Caco-2 (cell line): ENCODE data around the gene PRKAR1B. TPM values are rescaled to one million over a fixed set of nuclear protein-coding genes. Genes with fewer than 3 reads are reported as not detected.

Experiments used
- BruUV-seq: library from RNA; stranded (reverse); fragments of 400-500 nt; replicated peaks from 2 replicates; lab custom pipeline; 2021; lab: Mats Ljungman, UMichigan
- CTCF ChIA-PET: fragments of 300-600 bp; sonication (Branson Sonifier 250); formaldehyde crosslinking; loops from one replicate; lab custom pipeline; 2022; ENCODE audit warnings: antibody characterized with exemption; lab: Charles Lee
- POLR2A ChIA-PET: fragments of 300-600 bp; sonication (Branson Sonifier 250); formaldehyde crosslinking; loops from one replicate; lab custom pipeline; 2022; ENCODE audit warnings: antibody characterized with exemption; lab: Charles Lee
- DNase-seq, 2 experiments: peaks; one replicate each; pipeline versions ENCODE4 v3.0.0 to v3.0.0-alpha.2; 2020 to 2022
- H3K27me3 ChIP-seq: replicated peaks from 2 replicates; pipeline ENCODE4 v1.6.0; 2011; ENCODE audit warnings: low read length; ENCODE audit not compliant: control insufficient read depth, insufficient read depth
- H3K36me3 ChIP-seq: 2 replicates; pipeline ENCODE4 v1.5.1; 2011; ENCODE audit warnings: low read length; ENCODE audit not compliant: control insufficient read depth, insufficient read depth
- H3K4me1 ChIP-seq: fragments of 250-450 bp; sonication (Bioruptor Pico); 2 replicates; pipeline ENCODE4 v1.5.1; 2020; ENCODE audit warnings: mild to moderate bottlenecking
- H3K4me3 ChIP-seq: 2 replicates; pipeline ENCODE4 v1.5.1; 2011; ENCODE audit warnings: low read depth, mild to moderate bottlenecking, control low read depth, low read length
- H3K9me3 ChIP-seq: fragments of 250-450 bp; sonication (Bioruptor Pico); 2 replicates; pipeline ENCODE4 v1.5.1; 2020; ENCODE audit warnings: mild to moderate bottlenecking, moderate library complexity
- H3K27ac Mint-ChIP-seq: one replicate; pipeline ENCODE4 v1.8.0; 2022; ENCODE audit warnings: mixed read lengths; ENCODE audit not compliant: unreplicated experiment
- H3K27me3 Mint-ChIP-seq: one replicate; pipeline ENCODE4 v1.8.0; 2022; ENCODE audit warnings: mixed read lengths; ENCODE audit not compliant: insufficient read depth, unreplicated experiment
- H3K36me3 Mint-ChIP-seq: one replicate; pipeline ENCODE4 v1.8.0; 2022; ENCODE audit warnings: mild to moderate bottlenecking, mixed read lengths; ENCODE audit not compliant: insufficient read depth, unreplicated experiment
- H3K4me1 Mint-ChIP-seq: one replicate; pipeline ENCODE4 v1.8.0; 2022; ENCODE audit warnings: low read depth, mixed read lengths; ENCODE audit not compliant: unreplicated experiment
- H3K4me3 Mint-ChIP-seq: one replicate; pipeline ENCODE4 v1.8.0; 2022; ENCODE audit warnings: mild to moderate bottlenecking, moderate library complexity, mixed read lengths; ENCODE audit not compliant: unreplicated experiment
- H3K9me3 Mint-ChIP-seq: one replicate; pipeline ENCODE4 v1.8.0; 2022; ENCODE audit warnings: mixed read lengths; ENCODE audit not compliant: unreplicated experiment
- intact Hi-C: fragments of 100-400 bp; cut with micrococcal nuclease; formaldehyde crosslinking; loops from one replicate; pipeline ENCODE4 v1.10.0; 2022; ENCODE audit not compliant: unreplicated experiment
- total RNA-seq: library from RNA; stranded (reverse); gene quantifications from 2 replicates; pipeline ENCODE4 v1.2.3, GENCODE V29; 2022
- TF ChIP-seq, protein P1 (sequence below), 2 experiments: fragments of 200-600 bp in 1 of 2; IDR thresholded peaks; 1 replicate in 1 of 2; 2 replicates in 1 of 2; pipeline versions ENCODE4 v1.5.1 to v1.8.0; 2011 to 2022; ENCODE audit warnings: antibody characterized with exemption in 1 of 2, control low read depth in 1 of 2, inconsistent platforms in 1 of 2, low read depth in 1 of 2, low read length in 1 of 2, mild to moderate bottlenecking in 1 of 2, moderate library complexity in 1 of 2; ENCODE audit not compliant: insufficient read depth in 1 of 2, severe bottlenecking in 1 of 2, unreplicated experiment in 1 of 2

PRKAR1B gene
- total RNA-seq, 1 experiment from 2014 or later, result 56.6 TPM

DNA sequence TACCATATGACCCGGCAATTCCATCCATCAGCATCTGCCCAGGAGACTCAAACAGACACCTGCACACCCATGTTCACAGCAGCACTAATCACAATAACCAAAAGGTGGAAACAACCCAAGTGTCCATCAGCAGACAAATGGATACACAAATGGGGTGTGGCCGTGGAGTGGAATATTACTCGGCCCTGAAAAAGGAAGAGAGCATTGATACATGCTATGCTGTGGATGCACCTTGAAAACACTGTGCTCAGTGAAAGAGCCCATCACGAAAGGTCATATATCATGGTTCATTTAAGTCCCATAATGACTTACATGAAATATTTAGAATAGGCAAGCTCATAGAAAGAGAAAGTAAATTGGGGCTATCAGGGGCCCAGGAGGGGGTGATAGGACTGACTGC is 58.1 kb downstream of the PRKAR1B start:
- Histone ChIP-seq H3K36me3 (peaks cover 3% of the 10 kb centered on the region), H3K4me1 (no peaks in the 10 kb centered on the region), H3K27me3 (no peaks in the 10 kb centered on the region), H3K9me3 (no peaks in the 10 kb centered on the region), H3K4me3 (no peak overlapping the region)
- peaks cover 23% of the 10 kb centered on the region for H3K36me3 Mint-ChIP-seq
- no peaks in the 10 kb centered on the region for H3K4me1 Mint-ChIP-seq
- no TSS peak for BruUV-seq
- ChIA-PET CTCF (no interaction called here), POLR2A (no interaction called here)
- H3K4me3 Mint-ChIP-seq, result no peak overlapping the region
- no peak overlapping the region for H3K27ac Mint-ChIP-seq
- intact Hi-C loops, result no loop called here
- H3K9me3 Mint-ChIP-seq, result no peaks in the 10 kb centered on the region
- no peaks in the 10 kb centered on the region for H3K27me3 Mint-ChIP-seq
- DNase-seq, result no peak
- TF ChIP-seq, protein P1, sequence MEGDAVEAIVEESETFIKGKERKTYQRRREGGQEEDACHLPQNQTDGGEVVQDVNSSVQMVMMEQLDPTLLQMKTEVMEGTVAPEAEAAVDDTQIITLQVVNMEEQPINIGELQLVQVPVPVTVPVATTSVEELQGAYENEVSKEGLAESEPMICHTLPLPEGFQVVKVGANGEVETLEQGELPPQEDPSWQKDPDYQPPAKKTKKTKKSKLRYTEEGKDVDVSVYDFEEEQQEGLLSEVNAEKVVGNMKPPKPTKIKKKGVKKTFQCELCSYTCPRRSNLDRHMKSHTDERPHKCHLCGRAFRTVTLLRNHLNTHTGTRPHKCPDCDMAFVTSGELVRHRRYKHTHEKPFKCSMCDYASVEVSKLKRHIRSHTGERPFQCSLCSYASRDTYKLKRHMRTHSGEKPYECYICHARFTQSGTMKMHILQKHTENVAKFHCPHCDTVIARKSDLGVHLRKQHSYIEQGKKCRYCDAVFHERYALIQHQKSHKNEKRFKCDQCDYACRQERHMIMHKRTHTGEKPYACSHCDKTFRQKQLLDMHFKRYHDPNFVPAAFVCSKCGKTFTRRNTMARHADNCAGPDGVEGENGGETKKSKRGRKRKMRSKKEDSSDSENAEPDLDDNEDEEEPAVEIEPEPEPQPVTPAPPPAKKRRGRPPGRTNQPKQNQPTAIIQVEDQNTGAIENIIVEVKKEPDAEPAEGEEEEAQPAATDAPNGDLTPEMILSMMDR (IDR thresholded peaks at IDR 0.05; ENCODE audit: insufficient read depth in 1 of 2, low read depth in 1 of 2, low read length in 1 of 2, severe bottlenecking in 1 of 2, unreplicated experiment in 1 of 2), result no peak

DNA sequence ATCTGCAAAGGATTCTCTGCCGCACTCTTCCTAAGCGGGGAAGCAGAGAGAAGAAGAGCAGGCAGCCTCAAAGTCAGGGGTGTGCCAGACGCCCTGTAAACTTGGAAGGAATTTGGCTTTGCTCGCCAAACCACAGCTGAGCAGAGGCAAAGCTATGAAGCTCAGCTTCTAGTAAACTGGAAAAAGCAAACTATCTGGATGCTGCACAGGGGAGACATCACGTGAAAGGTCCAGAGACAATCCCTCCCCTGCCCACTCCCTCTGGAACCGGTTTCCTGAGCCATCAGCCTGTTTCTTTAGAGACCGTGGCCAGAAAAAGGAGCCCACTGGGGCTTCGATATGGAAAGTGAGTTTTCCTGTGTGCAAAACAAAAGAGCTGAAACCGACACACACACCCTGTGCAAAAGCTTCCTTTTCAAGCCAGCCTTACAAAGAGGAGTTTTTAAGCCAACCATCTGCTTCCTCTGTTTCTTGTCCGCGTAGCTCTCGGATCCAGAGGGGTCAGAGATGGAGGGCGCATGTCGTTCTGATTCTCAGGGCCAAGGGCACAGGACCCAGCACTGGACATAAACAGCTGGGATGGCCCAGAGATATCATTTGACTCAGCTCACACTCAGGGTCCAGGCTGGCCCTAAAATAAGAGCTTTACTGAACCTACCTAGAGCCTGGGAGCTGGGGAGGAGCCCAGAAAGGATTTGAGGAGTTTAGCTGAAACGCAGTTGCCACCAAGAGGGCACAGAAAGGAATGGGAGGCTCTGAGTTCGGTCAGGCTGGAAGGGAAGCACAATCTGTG is 58.7 kb downstream of the PRKAR1B start:
- Mint-ChIP-seq H3K27ac (no peak overlapping the region), H3K4me1 (no peaks in the 10 kb centered on the region), H3K36me3 (peaks cover 18% of the 10 kb centered on the region), H3K4me3 (no peak overlapping the region), H3K27me3 (no peaks in the 10 kb centered on the region), H3K9me3 (no peaks in the 10 kb centered on the region)
- no peak for DNase-seq
- Histone ChIP-seq H3K4me3 (no peak overlapping the region), H3K27me3 (no peaks in the 10 kb centered on the region), H3K36me3 (peaks cover 3% of the 10 kb centered on the region), H3K9me3 (no peaks in the 10 kb centered on the region), H3K4me1 (no peaks in the 10 kb centered on the region)
- CTCF ChIA-PET, result no interaction called here
- no TSS peak for BruUV-seq
- intact Hi-C loops, result no loop called here
- POLR2A ChIA-PET, result no interaction called here
- TF ChIP-seq, protein P1 (IDR thresholded peaks at IDR 0.05; ENCODE audit: insufficient read depth in 1 of 2, low read depth in 1 of 2, low read length in 1 of 2, severe bottlenecking in 1 of 2, unreplicated experiment in 1 of 2), result no peak

DNA sequence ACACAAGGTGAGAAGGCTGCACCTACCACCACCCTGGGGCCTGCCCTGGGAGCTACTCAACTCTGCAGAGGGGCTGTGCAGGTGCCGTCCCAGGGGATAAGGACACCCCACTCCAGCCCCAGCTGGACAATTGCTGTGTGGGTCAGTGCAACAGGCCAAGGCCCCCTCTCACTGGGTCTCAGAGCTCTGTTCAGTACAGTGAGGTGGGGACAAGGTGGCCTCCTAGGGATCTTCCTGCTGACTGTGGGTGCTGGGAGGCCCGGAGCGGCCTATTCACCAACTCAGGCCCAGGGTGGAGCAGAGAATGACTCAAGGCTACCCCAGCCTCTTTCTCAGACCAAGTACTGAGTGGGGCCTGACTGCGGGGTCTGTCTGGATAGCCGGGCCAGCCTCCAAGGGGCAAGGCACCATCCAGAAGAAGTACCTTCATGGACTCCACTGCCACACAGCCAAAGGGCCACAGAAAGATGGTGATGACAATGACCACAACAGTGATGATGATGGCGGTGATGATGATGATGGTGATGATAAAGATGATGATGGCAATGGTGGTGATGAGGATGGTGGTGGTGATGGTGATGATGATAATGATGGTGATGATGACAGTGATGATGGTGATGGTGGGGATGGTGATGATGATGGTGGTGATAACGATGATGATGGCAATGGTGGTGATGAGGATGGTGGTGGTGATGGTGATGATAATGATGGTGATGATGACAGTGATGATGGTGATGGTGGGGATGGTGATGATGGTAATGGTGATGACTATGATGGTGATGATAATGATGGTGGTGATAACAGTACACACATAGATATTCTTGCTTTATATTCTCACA is 60.4 kb downstream of the PRKAR1B start:
- H3K36me3 ChIP-seq, result peaks cover under 1% of the 10 kb centered on the region
- no peaks in the 10 kb centered on the region for H3K4me1 ChIP-seq
- DNase-seq, result no peak
- ChIA-PET POLR2A (no interaction called here), CTCF (interaction anchor here (0.8 to 1.7 kb wide), 2 partner anchors 345 to 348 kb away, joined by 3 to 5 read pairs; no protein-coding TSS in a partner anchor)
- Mint-ChIP-seq H3K27ac (no peak overlapping the region), H3K27me3 (no peaks in the 10 kb centered on the region), H3K9me3 (no peaks in the 10 kb centered on the region), H3K36me3 (peaks cover 14% of the 10 kb centered on the region), H3K4me1 (no peaks in the 10 kb centered on the region), H3K4me3 (no peak overlapping the region)
- no peak overlapping the region for H3K4me3 ChIP-seq
- no TSS peak for BruUV-seq
- TF ChIP-seq, protein P1 (IDR thresholded peaks at IDR 0.05; ENCODE audit: insufficient read depth in 1 of 2, low read depth in 1 of 2, low read length in 1 of 2, severe bottlenecking in 1 of 2, unreplicated experiment in 1 of 2), result no peak
- no peaks in the 10 kb centered on the region for H3K9me3 ChIP-seq
- intact Hi-C loops, result no loop called here
- no peaks in the 10 kb centered on the region for H3K27me3 ChIP-seq
